Lung (tissue), 12 donors: ENCODE measurements around the gene OPA1. TPM values are rescaled to one million over a fixed set of nuclear protein-coding genes. Genes with fewer than 3 reads are reported as not detected.

ENCODE experiments used
- ATAC-seq: fragments of 200-7000 bp; cut with Tn5 transposase; one replicate; pipeline ENCODE4 v1.9.1; 2020; ENCODE audit warnings: moderate number of reproducible peaks; ENCODE audit not compliant: insufficient read depth, low FRiP score
- DNase-seq, 3 donors: peaks; one replicate each; pipeline ENCODE4 v3.0.0-alpha.2; 2013 to 2017
- H3K27ac ChIP-seq, 2 donors: one replicate each; pipeline ENCODE4 v1.5.1; 2013; ENCODE audit warnings: mild to moderate bottlenecking in 2 of 2, moderate library complexity in 2 of 2, control low read depth in 1 of 2, inconsistent platforms in 1 of 2, low read depth in 1 of 2, low read length in 1 of 2
- H3K27me3 ChIP-seq, 3 donors: one replicate each; pipeline ENCODE4 v1.5.1; 2013; ENCODE audit warnings: low read length in 2 of 3; ENCODE audit not compliant: control insufficient read depth in 3 of 3, insufficient read depth in 3 of 3
- H3K36me3 ChIP-seq, 4 donors: one replicate each; pipeline ENCODE4 v1.5.1; 2013; ENCODE audit warnings: low read length in 4 of 4, mild to moderate bottlenecking in 1 of 4, moderate library complexity in 1 of 4; ENCODE audit not compliant: control insufficient read depth in 4 of 4, insufficient read depth in 4 of 4
- H3K4me1 ChIP-seq, 5 donors: one replicate each; pipeline ENCODE4 v1.5.1; 2013; ENCODE audit warnings: low read length in 5 of 5, mild to moderate bottlenecking in 2 of 5, moderate library complexity in 1 of 5; ENCODE audit not compliant: control insufficient read depth in 5 of 5, insufficient read depth in 5 of 5
- H3K4me3 ChIP-seq: one replicate; pipeline ENCODE4 v1.5.1; 2013; ENCODE audit warnings: mild to moderate bottlenecking, control low read depth, moderate library complexity
- H3K9ac ChIP-seq, 2 donors: one replicate each; pipeline ENCODE4 v1.5.1; 2013; ENCODE audit warnings: low read length in 2 of 2, control low read depth in 1 of 2; ENCODE audit not compliant: insufficient read depth in 1 of 2
- H3K9me3 ChIP-seq, 4 donors: one replicate each; pipeline ENCODE4 v1.5.1; 2013; ENCODE audit warnings: low read length in 3 of 4, mild to moderate bottlenecking in 1 of 4, moderate library complexity in 1 of 4; ENCODE audit not compliant: control insufficient read depth in 4 of 4, insufficient read depth in 3 of 4
- CTCF ChIP-seq: IDR thresholded peaks from 2 replicates; pipeline ENCODE4 v1.5.1; 2012; ENCODE audit warnings: mild to moderate bottlenecking; ENCODE audit errors: control extremely low read depth, extremely low read depth
- WGBS, 2 donors: extraction: QIAGEN DNeasy Blood & Tissue Kit; methylation state at CpG; one replicate each; pipeline ENCODE4 v1.1.7; 2013; 5-methylcytosine and 5-hydroxymethylcytosine counted together
- polyA plus RNA-seq, 2 donors: library from polyadenylated mRNA; stranded (reverse); fragments of 200-250 nt; gene quantifications; one replicate each; pipeline ENCODE4 v1.2.1, GENCODE V29; 2013
- total RNA-seq, 2 donors: library from RNA; depleted of rRNA in 1 of 2; stranded (reverse); fragments of >200 nt in 1 of 2; gene quantifications; one replicate each; pipeline ENCODE4 v1.2.1, GENCODE V29; 2014 to 2021
- donor health status: control.
- donor health status: control.
- donor health status: Bipolar disorder and iron deficiency.
- donor health status: healthy.
- donor health status: DM: yes; HTN: yes; CAD: no.

OPA1 gene
- total and polyA plus RNA-seq, 4 donors, result 8.8 to 54.2 (median 29.0) TPM

GRCh38 chr3:193722566-193722965 lies 129.6 kb downstream of the OPA1 start:
- peaks cover 0 to 4% (median 0%) of the 10 kb centered on the region in 4 donors for H3K9me3 ChIP-seq
- ATAC-seq, result no peak
- no peaks in the 10 kb centered on the region for H3K4me1 ChIP-seq

GRCh38 chr3:193727089-193727488 lies 134.1 kb downstream of the OPA1 start:
- Histone ChIP-seq H3K4me1 (no peaks in the 10 kb centered on the region), H3K27me3 (no peaks in the 10 kb centered on the region), H3K4me3 (no peak overlapping the region), H3K9me3 (peaks cover 0 to 3% (median 0%) of the 10 kb centered on the region in 4 donors), H3K9ac (no peak overlapping the region), H3K36me3 (no peaks in the 10 kb centered on the region), H3K27ac (no peak overlapping the region)
- 81 to 87% methylated on average over 6 of the region's 6 CpGs for WGBS, 2 donors
- ATAC-seq (no peak), DNase-seq (no peak)
- no peak for TF ChIP-seq CTCF

More at GRCh38 chr3:193722566-193722965, 129.6 kb downstream of the OPA1 start:
- no peak for TF ChIP-seq CTCF
- Histone ChIP-seq H3K9ac (no peak overlapping the region), H3K4me3 (no peak overlapping the region), H3K27me3 (no peaks in the 10 kb centered on the region), H3K27ac (no peak overlapping the region), H3K36me3 (no peaks in the 10 kb centered on the region)
- WGBS, 2 donors, result 92% methylated on average over 3 of the region's 3 CpGs
- DNase-seq, result no peak

- no peak for TF ChIP-seq CTCF
- Histone ChIP-seq H3K36me3 (no peaks in the 10 kb centered on the region), H3K27me3 (no peaks in the 10 kb centered on the region), H3K9me3 (peaks cover 0 to 3% (median 0%) of the 10 kb centered on the region in 4 donors), H3K4me1 (no peaks in the 10 kb centered on the region), H3K9ac (no peak overlapping the region), H3K27ac (no peak overlapping the region), H3K4me3 (no peak overlapping the region)
- 92 to 93% methylated on average over 7 of the region's 7 CpGs for WGBS, 2 donors
- ATAC-seq (no peak), DNase-seq (no peak)
Observed at GRCh38 chr3:193728429-193729087, 135.6 kb downstream of the OPA1 start.

GRCh38 chr3:193729088-193729465 lies 136.1 kb downstream of the OPA1 start:
- ATAC-seq, result no peak
- Histone ChIP-seq H3K36me3 (no peaks in the 10 kb centered on the region), H3K4me1 (no peaks in the 10 kb centered on the region), H3K4me3 (no peak overlapping the region), H3K9me3 (peaks cover 0 to 3% (median 0%) of the 10 kb centered on the region in 4 donors), H3K27ac (no peak overlapping the region), H3K27me3 (no peaks in the 10 kb centered on the region), H3K9ac (no peak overlapping the region)
- no peak for TF ChIP-seq CTCF
- no peak for DNase-seq
- 85 to 86% methylated on average over 6 of the region's 6 CpGs for WGBS, 2 donors
